ENCODE measurements around the gene C11orf24. TPM values are rescaled to one million over a fixed set of nuclear protein-coding genes. Genes with fewer than 3 reads are reported as not detected.

The C11orf24 gene
- total and polyA plus RNA-seq, 2 of the 8 experiments (the other 6 are each of a cell fraction or from before 2014, with no cell fraction given), result 45.4 to 51.7 TPM

DNA sequence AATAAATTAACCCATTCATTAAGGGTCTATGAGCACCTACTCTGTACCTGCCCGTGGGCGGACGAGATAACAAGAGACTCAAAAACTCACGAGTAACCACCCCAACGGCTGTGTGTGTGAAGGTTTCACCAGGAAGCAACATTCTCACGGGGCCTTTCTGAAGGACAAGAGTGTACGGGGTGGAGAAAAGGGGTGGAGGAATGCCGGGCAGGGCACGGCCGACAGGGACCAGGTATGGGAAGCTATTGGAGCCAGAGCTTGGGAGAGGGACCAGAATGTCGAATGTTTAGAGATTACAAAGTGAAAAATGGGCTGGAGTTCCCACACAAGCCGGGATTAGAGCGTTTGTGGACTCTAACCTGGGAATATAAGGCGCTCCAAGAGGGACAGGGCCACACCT is 60.2 kb downstream of the C11orf24 start (continued):
- TF ChIP-seq, protein P1, sequence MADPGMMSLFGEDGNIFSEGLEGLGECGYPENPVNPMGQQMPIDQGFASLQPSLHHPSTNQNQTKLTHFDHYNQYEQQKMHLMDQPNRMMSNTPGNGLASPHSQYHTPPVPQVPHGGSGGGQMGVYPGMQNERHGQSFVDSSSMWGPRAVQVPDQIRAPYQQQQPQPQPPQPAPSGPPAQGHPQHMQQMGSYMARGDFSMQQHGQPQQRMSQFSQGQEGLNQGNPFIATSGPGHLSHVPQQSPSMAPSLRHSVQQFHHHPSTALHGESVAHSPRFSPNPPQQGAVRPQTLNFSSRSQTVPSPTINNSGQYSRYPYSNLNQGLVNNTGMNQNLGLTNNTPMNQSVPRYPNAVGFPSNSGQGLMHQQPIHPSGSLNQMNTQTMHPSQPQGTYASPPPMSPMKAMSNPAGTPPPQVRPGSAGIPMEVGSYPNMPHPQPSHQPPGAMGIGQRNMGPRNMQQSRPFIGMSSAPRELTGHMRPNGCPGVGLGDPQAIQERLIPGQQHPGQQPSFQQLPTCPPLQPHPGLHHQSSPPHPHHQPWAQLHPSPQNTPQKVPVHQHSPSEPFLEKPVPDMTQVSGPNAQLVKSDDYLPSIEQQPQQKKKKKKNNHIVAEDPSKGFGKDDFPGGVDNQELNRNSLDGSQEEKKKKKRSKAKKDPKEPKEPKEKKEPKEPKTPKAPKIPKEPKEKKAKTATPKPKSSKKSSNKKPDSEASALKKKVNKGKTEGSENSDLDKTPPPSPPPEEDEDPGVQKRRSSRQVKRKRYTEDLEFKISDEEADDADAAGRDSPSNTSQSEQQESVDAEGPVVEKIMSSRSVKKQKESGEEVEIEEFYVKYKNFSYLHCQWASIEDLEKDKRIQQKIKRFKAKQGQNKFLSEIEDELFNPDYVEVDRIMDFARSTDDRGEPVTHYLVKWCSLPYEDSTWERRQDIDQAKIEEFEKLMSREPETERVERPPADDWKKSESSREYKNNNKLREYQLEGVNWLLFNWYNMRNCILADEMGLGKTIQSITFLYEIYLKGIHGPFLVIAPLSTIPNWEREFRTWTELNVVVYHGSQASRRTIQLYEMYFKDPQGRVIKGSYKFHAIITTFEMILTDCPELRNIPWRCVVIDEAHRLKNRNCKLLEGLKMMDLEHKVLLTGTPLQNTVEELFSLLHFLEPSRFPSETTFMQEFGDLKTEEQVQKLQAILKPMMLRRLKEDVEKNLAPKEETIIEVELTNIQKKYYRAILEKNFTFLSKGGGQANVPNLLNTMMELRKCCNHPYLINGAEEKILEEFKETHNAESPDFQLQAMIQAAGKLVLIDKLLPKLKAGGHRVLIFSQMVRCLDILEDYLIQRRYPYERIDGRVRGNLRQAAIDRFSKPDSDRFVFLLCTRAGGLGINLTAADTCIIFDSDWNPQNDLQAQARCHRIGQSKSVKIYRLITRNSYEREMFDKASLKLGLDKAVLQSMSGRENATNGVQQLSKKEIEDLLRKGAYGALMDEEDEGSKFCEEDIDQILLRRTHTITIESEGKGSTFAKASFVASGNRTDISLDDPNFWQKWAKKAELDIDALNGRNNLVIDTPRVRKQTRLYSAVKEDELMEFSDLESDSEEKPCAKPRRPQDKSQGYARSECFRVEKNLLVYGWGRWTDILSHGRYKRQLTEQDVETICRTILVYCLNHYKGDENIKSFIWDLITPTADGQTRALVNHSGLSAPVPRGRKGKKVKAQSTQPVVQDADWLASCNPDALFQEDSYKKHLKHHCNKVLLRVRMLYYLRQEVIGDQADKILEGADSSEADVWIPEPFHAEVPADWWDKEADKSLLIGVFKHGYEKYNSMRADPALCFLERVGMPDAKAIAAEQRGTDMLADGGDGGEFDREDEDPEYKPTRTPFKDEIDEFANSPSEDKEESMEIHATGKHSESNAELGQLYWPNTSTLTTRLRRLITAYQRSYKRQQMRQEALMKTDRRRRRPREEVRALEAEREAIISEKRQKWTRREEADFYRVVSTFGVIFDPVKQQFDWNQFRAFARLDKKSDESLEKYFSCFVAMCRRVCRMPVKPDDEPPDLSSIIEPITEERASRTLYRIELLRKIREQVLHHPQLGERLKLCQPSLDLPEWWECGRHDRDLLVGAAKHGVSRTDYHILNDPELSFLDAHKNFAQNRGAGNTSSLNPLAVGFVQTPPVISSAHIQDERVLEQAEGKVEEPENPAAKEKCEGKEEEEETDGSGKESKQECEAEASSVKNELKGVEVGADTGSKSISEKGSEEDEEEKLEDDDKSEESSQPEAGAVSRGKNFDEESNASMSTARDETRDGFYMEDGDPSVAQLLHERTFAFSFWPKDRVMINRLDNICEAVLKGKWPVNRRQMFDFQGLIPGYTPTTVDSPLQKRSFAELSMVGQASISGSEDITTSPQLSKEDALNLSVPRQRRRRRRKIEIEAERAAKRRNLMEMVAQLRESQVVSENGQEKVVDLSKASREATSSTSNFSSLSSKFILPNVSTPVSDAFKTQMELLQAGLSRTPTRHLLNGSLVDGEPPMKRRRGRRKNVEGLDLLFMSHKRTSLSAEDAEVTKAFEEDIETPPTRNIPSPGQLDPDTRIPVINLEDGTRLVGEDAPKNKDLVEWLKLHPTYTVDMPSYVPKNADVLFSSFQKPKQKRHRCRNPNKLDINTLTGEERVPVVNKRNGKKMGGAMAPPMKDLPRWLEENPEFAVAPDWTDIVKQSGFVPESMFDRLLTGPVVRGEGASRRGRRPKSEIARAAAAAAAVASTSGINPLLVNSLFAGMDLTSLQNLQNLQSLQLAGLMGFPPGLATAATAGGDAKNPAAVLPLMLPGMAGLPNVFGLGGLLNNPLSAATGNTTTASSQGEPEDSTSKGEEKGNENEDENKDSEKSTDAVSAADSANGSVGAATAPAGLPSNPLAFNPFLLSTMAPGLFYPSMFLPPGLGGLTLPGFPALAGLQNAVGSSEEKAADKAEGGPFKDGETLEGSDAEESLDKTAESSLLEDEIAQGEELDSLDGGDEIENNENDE (IDR thresholded peaks at IDR 0.05; ENCODE audit: insufficient replicate concordance, low read length), result no peak
- TF ChIP-seq RAD21 (IDR thresholded peaks at IDR 0.05 in 1 of 2, conservative IDR thresholded peaks at IDR 0.05 in 1 of 2; ENCODE audit: low read depth in 2 of 2, low read length in 2 of 2) (no peak), KDM5A (IDR thresholded peaks at IDR 0.05; ENCODE audit: low read length) (no peak), BACH1 (IDR thresholded peaks at IDR 0.05; ENCODE audit: low read length) (no peak), CREB1 (IDR thresholded peaks at IDR 0.05) (no peak), SUZ12 (IDR thresholded peaks at IDR 0.05; ENCODE audit: low read length) (no peak), EGR1 (IDR thresholded peaks at IDR 0.05; ENCODE audit: borderline replicate concordance, low read depth, low read length) (no peak), RXRA (IDR thresholded peaks at IDR 0.05; ENCODE audit: insufficient read depth, low read depth, low read length) (no peak), RBBP5 (IDR thresholded peaks at IDR 0.05; ENCODE audit: borderline replicate concordance, low read depth, low read length) (no peak), CBX5 (IDR thresholded peaks at IDR 0.05; ENCODE audit: low read depth, low read length) (no peak), CBX8 (IDR thresholded peaks at IDR 0.05; ENCODE audit: borderline replicate concordance, low read depth, low read length) (no peak)
